Measurements from ENCODE around the gene BPTF. TPM values are rescaled to one million over a fixed set of nuclear protein-coding genes. Genes with fewer than 3 reads are reported as not detected.
"Not testable (repeated sequence)": the region's sequence is repeated elsewhere in the genome, so short reads cannot be mapped to it uniquely, and the experiment has no call there.

The BPTF gene
- total RNA-seq, 2 donors from 2014 or later = 70.1 to 70.8 TPM

DNA sequence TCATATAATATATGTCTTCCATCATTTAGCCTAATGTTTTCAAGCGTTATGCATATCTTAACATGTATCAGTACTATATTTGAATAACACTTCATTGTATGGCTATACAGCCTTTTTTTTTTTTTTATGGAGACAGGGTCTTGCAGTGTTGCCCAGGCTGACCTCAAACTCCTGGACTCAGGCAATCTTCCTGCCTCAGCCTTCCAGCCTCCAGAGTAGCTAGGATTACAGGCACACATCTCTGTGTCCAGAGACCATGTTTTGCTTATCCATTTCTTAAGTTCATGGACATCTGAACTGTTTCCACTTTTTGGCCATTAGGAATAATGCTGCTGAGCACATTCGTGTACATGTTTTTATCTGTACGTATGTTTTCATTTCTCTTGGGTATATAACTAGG lies 7.8 kb downstream of the BPTF start:
- no peak for DNase-seq (ENCODE audit: low spot score)
- intact Hi-C loops (cut with DNase I) = no loop called here

DNA sequence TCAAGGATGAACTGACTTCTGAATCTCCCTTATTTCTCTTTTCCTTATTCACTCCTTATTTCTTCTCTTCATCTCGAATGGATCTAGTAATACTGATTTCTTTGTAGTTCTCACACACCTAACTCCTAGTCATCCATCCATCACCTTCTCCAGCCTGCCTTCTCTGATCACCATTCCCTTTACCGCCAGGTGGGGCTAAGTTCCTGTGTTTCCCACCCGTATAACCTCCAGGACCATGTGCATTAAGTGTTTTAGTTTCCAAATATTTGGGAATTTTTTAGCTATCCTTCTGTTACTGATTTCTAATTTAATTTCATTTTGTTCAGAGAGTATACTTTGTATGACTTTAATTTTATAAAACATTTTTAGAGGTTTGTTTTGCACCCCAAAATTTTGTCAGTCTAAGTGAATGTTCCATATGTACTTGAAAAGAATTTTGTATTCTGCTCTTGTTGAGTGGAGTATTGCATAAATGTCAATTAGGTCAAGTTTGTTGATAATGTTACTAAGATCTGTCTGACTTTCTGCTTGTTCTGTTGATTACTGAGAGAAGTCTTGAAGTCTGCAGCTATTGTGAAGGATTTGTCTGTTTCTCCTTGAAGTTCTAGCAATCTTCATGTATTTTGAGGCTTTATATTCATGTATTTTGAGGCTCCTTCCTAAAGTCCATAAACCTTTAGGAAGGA lies 8.8 kb downstream of the BPTF start:
- DNase-seq (ENCODE audit: low spot score) = no peak
- intact Hi-C loops (cut with DNase I) = no loop called here

DNA sequence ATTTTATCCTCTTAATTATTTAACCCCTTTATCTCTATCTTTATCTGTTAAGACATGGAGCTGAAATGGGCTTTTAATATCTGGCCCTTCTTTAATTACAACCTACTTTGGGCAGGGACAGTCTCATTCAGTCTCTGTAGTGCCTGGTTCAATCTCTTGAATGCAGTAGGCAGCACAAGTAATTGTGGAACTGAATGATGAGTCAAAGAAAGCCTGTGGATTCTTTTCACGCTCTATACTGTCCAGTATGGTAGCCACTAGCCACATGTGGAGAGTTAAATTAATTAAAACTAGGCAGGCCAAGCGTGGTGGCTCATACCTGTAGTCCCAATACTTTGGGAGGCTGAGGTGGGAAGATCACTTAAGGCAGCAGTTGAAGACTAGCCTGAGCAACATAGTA lies 9.3 kb downstream of the BPTF start:
- DNase-seq (ENCODE audit: low spot score) = no peak
- intact Hi-C loops (cut with DNase I) = no loop called here

DNA sequence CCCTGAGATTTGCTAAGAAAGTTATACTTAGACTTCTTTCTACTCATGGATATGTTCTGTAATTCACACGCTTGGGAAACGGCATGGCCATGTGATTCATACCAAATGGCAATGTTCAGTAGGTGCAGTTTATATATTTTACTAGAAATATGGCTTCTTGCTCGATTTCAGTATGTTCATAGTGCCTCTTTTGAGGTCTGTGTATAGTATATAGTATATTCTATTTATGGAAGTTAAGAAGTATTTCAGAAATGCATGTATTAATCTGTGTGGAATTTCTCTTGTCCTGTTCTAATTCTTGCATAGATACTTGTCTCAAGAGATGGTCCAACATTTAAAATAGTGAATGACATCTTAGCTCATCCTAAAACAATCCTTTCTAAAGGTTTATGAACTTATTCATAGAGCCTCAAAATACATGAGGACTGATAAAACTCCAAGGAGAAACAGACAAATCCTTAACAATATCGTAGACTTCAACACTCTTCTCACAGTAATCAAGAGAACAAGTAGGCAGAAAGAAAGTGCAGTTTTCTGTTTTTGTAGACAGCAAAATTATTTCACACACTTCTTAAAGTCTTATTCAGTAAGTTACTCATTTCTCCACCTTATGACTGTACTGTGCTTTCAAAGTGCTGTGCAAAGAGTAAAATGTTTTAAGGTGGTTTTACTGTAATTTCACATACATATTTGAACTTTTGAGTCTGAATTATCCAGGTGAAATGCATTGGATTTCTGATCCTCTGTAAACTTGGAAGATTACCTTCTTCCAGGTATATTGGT lies 11.1 kb downstream of the BPTF start:
- DNase-seq (ENCODE audit: low spot score) = no peak
- intact Hi-C loops (cut with DNase I) = no loop called here

DNA sequence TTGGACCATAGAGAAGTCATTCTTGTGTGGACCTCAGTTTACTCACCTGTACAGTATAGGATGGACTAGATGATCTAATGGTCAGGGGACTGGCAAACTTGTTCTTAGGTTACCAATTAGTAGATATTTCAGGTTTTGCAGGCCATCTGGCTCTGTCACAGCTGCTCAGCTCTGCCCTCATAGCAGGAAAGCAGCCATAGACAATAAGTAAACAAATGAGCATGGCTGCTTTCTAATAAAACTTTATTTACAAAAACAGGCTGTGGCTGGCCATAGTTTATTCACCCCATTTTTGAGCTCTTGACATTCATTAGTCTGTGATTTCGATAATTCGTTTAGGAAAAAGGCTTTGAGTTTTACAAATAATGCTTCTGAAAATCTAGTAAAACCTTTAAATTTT lies 12.7 kb downstream of the BPTF start:
- intact Hi-C loops (cut with DNase I) = no loop called here
- no peak for DNase-seq (ENCODE audit: low spot score)

DNA sequence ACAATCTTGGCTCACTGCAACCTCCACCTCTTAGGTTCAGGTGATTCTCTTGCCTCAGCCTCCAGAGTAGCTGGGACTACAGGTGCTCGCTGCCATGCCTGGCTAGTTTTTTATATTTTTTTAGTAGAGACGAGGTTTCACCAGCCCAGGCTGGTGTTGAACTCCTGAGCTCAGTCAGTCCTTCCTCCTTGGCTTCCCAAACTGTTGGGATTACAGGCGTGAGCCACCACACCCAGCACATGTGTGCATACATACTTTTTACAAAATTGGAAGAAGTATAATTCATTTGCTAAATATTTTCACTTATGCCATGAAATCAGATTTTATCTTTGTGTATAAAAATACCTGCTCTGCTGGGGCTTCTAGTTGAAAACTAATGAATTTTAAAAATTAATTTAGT lies 13.2 kb downstream of the BPTF start:
- intact Hi-C loops (cut with DNase I) = no loop called here
- no peak for DNase-seq (ENCODE audit: low spot score)

DNA sequence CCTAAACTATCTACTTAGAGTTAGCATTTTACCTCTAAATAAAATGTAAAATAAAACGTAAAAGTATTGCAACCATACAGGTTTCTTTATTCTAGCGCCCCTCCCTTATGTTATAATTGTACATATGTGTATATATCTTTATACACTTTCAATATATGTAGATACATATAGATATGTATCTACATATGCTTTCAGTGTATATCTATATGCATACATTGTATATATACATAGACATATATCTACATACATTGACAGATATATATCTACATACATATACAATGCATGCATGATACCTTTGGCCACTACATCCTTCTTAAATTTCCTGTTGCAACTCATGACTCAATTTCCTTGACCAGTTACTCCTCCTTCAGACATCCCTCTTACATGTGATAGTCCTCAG lies 16.7 kb downstream of the BPTF start:
- intact Hi-C loops (cut with DNase I) = no loop called here
- DNase-seq (ENCODE audit: low spot score) = no peak

DNA sequence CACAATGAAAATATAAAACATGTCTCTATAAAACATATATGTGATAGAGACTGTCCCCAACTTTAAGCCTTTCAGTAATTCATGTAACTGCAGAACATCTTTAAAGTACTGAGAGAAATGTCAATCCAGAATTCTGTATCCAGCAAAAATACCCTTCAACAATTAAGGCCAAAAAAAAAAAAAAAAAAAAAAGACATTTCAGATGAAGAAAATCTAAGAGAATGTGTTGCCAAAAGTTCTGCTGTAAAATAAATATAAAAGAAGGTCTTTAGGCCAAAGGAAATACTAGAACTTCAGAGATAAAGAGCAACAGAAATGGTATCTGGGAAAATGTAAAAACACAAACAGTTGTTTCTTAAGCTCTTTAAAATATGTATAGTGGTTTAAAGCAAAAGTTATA lies 17.3 kb downstream of the BPTF start:
- no peak for DNase-seq (ENCODE audit: low spot score)
- intact Hi-C loops (cut with DNase I) = no loop called here

DNA sequence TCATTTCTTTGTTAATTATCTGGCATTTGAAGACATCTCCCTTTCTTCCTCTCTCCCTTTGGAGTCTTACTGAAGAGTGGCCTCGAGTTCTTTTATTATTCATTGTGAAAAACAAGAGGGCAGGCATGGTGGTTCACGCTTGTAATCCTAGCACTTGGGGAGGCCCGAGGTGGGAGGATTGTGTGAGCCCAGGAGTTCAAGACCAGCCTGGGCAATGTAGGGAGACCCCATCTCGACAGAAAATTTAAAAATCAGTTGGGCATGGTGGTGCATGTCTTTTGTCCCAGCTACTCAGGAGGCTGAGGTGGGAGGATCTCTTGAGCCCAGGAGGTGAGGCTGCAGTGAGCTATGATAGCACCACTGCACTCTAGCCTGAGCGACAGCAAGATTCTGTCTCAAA lies 20.1 kb downstream of the BPTF start:
- intact Hi-C loops (cut with DNase I) = no loop called here
- no peak for DNase-seq (ENCODE audit: low spot score)

DNA sequence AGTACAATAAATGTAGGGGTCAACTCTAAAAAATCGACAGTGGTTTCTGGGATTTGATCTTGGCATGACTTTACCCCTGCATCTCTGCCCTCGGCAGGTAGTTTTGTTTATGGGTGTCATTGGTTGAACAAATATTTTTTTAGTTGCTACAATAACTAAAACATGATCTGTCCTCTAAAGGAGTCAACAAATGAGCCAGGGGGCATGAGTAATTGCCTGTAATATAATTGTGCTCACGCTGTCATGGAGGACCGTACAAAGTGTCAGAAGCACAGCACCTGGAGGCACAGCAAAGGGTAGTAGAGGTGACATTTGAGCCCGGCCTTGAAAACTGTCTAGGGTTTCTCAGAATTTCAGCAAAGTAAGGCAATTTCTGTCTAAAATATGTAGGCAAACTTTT lies 22.9 kb downstream of the BPTF start:
- intact Hi-C loops (cut with DNase I); DNase-seq (ENCODE audit: low spot score): not testable (repeated sequence)

DNA sequence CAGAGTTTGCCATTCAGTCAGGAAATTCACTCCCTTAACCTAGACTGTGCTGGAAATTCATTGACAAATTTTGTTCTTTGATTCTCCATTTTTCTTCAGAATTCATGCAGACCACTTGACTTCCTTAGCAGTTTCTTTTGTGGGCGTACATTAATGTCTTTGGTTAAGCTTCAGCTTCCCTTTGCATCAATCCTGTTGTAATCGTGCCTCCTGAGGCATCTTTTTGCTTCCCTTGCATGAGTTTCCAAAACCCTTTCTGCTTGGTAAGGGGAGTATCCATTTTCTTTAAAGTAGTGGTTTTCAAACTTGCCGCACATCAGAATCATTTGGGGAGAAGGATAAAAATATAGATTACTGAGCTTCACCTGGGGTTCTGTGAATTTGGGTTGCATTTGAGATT lies 23.5 kb downstream of the BPTF start:
- intact Hi-C loops (cut with DNase I); DNase-seq (ENCODE audit: low spot score): not testable (repeated sequence)

DNA sequence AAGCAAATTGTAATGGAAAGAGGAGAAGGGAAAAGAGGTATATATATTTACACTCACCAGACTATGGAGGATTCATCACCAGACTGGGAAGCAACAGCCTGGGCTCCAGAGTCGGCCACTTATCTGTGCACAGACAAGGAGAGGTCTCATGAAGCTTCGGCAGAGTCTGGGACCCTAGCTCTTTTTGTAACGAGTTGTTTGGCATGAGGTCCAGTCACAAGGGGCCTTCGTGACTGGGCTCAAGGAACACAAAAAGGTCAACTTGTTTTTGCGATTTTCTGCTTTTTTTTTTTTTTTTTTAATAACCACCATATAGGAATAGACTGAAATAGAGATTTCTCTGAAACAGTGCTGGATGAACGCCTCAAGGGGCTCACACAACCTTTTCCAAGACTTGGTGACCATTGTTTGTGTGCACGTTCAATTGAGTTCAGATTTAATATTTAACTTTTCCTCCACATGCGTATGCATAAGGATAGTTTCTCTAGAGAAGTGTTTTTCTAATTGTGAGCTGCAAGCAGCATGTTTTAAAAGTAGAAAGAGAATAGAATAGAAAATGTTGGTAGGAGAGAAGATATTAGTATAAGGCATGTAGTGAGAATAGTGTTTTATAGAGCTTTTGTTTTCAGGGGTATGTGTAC lies 25.8 kb downstream of the BPTF start:
- no peak for DNase-seq (ENCODE audit: low spot score)
- intact Hi-C loops (cut with DNase I) = no loop called here

DNA sequence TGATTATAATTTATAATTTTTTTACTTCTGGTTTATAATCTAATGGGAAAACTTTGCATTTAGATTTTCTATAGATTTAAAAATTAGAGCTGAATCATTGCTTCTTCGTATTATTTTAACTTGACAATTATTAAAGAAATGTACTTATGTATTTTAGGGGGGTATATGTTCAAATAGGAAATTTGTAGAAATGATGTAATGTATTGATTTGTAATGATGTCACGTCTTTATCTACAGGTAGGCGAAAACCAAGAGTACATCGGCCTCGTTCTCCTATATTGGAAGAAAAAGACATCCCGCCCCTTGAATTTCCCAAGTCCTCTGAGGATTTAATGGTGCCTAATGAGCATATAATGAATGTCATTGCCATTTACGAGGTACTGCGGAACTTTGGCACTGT lies 28.4 kb downstream of the BPTF start:
- intact Hi-C loops (cut with DNase I) = no loop called here
- DNase-seq (ENCODE audit: low spot score) = no peak

DNA sequence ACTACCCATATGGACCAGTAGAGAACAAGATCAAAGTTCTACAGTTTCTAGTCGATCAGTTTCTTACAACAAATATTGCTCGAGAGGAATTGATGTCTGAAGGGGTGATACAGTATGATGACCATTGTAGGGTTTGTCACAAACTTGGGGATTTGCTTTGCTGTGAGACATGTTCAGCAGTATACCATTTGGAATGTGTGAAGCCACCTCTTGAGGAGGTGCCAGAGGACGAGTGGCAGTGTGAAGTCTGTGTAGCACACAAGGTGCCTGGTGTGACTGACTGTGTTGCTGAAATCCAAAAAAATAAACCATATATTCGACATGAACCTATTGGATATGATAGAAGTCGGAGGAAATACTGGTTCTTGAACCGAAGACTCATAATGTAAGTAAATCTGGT lies 29.1 kb downstream of the BPTF start:
- intact Hi-C loops (cut with DNase I) = no loop called here
- no peak for DNase-seq (ENCODE audit: low spot score)

DNA sequence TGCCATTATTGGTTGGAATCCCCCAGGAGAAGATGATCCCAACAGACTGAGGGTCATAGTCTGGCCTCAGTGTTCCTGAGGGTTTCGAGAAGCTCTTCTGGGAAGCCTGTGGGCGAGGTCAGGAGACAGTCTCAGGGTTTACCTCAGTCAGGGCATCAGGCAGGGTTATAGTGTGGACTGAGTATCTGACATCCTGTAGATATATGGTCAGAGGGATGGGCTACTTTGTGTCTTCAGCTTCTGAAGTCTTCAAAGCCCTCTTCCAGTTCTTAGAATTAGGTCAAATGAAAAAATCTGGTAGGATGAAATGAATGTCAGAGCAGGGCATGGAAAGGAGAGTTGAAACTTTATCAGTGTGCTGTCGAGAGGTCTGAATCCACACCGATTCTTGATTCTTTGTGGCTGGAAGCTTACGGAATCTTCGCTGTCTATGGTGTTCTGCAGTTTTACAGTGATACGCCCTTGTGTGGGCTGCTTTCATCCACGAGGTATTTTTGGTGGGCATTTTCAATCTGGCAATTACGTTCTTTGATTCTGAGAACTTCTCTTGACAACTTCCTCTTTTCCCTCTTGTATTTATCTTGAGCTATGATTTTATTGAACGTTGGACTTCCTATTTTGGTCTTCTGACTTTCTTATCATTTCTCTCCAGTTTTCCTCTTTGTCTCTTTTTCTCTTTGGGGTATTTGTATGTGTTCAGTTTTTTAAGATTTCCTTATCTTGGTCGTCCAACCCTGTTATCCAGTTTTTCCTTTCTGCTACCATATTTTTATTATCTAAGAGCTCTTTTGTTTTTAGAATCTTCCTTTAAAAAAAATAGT lies 30.4 kb downstream of the BPTF start:
- no peak for DNase-seq (ENCODE audit: low spot score)
- intact Hi-C loops (cut with DNase I) = no loop called here

DNA sequence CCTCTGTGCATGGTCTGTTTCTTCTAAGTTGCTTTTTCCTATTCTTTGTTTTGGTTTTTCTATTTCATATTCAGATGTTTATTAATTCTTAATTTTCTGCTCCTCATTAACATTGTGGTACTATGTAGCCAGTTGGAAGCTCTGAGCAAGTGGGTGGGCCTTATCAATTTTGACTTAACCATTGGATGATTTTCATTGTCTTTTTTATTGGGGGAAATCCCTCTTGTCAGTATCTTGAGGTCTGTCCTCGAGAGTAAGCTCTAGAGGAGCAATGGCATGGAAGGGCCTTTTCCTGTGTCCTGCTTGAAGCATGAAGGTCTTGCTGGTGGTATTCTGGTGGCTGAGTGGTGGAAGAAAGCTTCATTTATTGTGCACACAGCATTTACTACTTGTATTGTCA lies 31.1 kb downstream of the BPTF start:
- DNase-seq (ENCODE audit: low spot score); intact Hi-C loops (cut with DNase I): not testable (repeated sequence)

DNA sequence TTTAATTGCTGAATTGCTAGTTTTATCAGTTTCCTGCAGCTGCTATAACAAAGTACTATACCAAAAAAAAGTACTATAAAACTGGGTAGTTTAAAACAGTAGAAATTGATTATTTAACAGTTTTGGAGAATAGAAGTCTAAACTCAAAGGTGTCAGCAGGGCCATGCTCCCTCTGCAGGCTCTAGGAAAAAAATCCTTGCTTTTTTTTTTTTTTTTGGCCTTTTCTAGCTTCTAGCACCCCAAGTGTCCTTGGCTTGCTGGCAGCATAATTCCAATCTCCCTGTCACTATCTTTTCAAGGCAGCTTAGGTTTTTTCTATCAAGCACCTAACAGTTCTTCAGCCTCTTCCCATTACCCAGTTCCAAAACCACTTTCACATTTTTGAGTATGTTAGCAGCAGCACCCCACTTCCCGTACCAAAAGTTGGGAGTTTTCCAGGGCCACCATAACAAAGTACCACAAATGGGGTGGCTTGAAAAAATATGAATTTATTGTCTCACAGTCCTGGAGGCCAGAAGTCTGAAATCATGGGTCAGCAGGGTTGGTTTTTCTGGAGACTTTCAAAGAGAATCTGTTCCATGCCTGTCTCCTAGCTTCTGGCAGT lies 37.4 kb downstream of the BPTF start:
- DNase-seq (ENCODE audit: low spot score) = no peak
- intact Hi-C loops (cut with DNase I) = no loop called here

DNA sequence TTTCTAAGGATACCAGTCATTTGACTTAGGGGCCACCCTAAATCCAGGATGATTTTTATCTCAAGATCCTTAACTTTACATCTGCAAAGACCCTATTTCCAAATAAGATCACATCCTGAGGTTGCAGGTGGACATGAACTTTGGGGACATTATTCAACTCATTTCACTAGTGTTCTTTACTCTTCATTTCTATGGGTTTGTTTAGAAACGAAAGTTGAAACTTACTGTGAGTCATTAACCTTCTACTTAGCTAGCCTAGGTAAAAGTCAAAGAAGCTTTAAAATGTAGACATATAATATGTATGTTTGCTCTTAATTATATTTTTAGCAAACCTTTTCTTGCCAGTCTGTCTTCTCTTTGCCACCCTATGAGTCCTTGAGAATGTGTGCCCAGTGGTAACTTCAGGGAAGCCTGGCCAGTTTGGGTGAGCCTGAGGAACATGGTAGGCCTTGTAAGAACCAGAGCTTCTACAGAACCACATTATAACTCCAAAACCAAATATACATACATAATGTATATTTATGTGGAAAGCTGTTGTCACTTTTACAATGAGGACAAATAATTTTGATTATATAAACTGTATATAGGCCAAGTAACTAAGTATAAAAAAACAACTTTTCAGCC lies 38.4 kb downstream of the BPTF start:
- intact Hi-C loops (cut with DNase I) = no loop called here
- DNase-seq (ENCODE audit: low spot score) = no peak

DNA sequence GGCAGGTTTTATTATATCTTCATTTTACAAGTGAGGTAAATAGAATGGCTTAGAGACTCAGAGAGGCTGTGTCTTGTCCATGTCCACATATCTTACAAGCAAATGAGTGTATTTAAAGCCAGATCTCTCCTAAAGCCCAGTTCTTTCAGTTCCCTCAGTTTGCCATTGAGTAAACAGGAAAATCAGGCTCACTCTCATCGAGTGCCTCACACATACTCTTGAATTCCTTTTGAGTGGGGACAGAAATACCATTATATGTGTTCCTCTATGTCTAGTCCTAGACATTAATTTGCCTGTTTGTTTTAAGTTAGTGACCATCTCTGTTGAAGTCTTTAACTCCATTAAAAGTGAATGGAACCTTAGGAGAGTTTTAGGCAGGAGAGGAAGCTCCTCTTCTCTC lies 40.1 kb downstream of the BPTF start:
- no peak for DNase-seq (ENCODE audit: low spot score)
- intact Hi-C loops (cut with DNase I) = no loop called here
